GM12878 (cell line): ENCODE results near the gene KLHL26. TPM values are rescaled to one million over a fixed set of nuclear protein-coding genes. Genes with fewer than 3 reads are reported as not detected.

Source experiments
- ASH2L ChIP-seq: fragments of 300-600, 200-600 bp; sonication (generic); IDR thresholded peaks from 2 replicates; pipeline ENCODE4 v1.6.1; 2017; ENCODE audit warnings: low read depth, mild to moderate bottlenecking, borderline replicate concordance
- ATF2 ChIP-seq: IDR thresholded peaks from 2 replicates; pipeline ENCODE4 v1.6.1; 2012; ENCODE audit warnings: low read length, inconsistent platforms
- CEBPB ChIP-seq, 2 experiments: fragments of 150-350 bp in 1 of 2; IDR thresholded peaks; 2 replicates each; pipeline ENCODE4 v1.6.1; 2012 to 2014; ENCODE audit warnings: low read depth in 2 of 2, low read length in 2 of 2, borderline replicate concordance in 1 of 2, inconsistent platforms in 1 of 2
- EED ChIP-seq: sonication (generic); IDR thresholded peaks from 2 replicates; pipeline ENCODE4 v1.6.1; 2016; ENCODE audit warnings: antibody characterized with exemption, low read depth
- GABPA ChIP-seq: IDR thresholded peaks from 2 replicates; pipeline ENCODE4 v1.6.1; 2014; ENCODE audit warnings: antibody characterized with exemption, low read depth, mild to moderate bottlenecking, inconsistent platforms
- IKZF2 ChIP-seq, 2 experiments: fragments of 450-650 bp; IDR thresholded peaks; 2 replicates each; pipeline ENCODE4 v1.6.1; 2017; ENCODE audit warnings: mild to moderate bottlenecking in 2 of 2, moderate library complexity in 2 of 2
- LARP7 ChIP-seq: fragments of 450-650 bp; IDR thresholded peaks from 2 replicates; pipeline ENCODE4 v1.6.1; 2017; ENCODE audit warnings: mild to moderate bottlenecking
- MXI1 ChIP-seq: fragments of 150-350 bp; IDR thresholded peaks from 2 replicates; pipeline ENCODE4 v1.6.1; 2011; ENCODE audit warnings: low read depth, mild to moderate bottlenecking, inconsistent platforms, low read length, improper control_type of control experiment
- NRF1 ChIP-seq: conservative IDR thresholded peaks from 2 replicates; pipeline ENCODE4 v1.6.1; 2011; ENCODE audit warnings: mild to moderate bottlenecking, low read depth, low read length, improper control_type of control experiment
- PKNOX1 ChIP-seq: fragments of 450-650 bp; IDR thresholded peaks from 2 replicates; pipeline ENCODE4 v1.6.1; 2016; ENCODE audit warnings: mild to moderate bottlenecking
- PML ChIP-seq: IDR thresholded peaks from 2 replicates; pipeline ENCODE4 v1.6.1; 2012; ENCODE audit warnings: low read length, inconsistent platforms
- RAD21 ChIP-seq: IDR thresholded peaks from 2 replicates; pipeline ENCODE4 v1.6.1; 2011; ENCODE audit warnings: mild to moderate bottlenecking, low read depth, low read length, moderate library complexity; ENCODE audit not compliant: insufficient read depth
- RELA ChIP-seq: fragments of 450-650 bp; IDR thresholded peaks from 2 replicates; pipeline ENCODE4 v1.8.0; 2014; ENCODE audit warnings: borderline replicate concordance; ENCODE audit not compliant: partially characterized antibody
- REST ChIP-seq: IDR thresholded peaks from 2 replicates; pipeline ENCODE4 v1.6.1; 2012; ENCODE audit warnings: mild to moderate bottlenecking, low read depth, low read length
- SMARCA5 ChIP-seq: fragments of 450-650 bp; IDR thresholded peaks from 2 replicates; pipeline ENCODE4 v1.6.1; 2017; ENCODE audit warnings: mild to moderate bottlenecking
- SUPT20H ChIP-seq: IDR thresholded peaks from 2 replicates; pipeline ENCODE4 v1.6.1; 2011; ENCODE audit warnings: low read depth, mild to moderate bottlenecking, low read length, moderate library complexity, borderline replicate concordance; ENCODE audit not compliant: control insufficient read depth
- TBL1XR1 ChIP-seq: IDR thresholded peaks from 2 replicates; pipeline ENCODE4 v1.6.1; 2012; ENCODE audit warnings: low read depth, low read length, improper control_type of control experiment
- ZBED1 ChIP-seq: IDR thresholded peaks from 2 replicates; pipeline ENCODE4 v1.6.1; 2016; ENCODE audit warnings: borderline replicate concordance
- ZBTB11 ChIP-seq: fragments of 450-650 bp; formaldehyde crosslinking; IDR thresholded peaks from 2 replicates; pipeline ENCODE4 v1.5.0; 2022; ENCODE audit warnings: mild to moderate bottlenecking, missing genetic modification characterization
- ZNF207 ChIP-seq: fragments of 450-650 bp; IDR thresholded peaks from 2 replicates; pipeline ENCODE4 v1.6.1; 2014; ENCODE audit warnings: antibody characterized with exemption, mild to moderate bottlenecking, borderline replicate concordance
- ZNF274 ChIP-seq: IDR thresholded peaks from one replicate; pipeline ENCODE4 v1.8.0; 2011; ENCODE audit not compliant: insufficient read length, insufficient read depth
- ZSCAN29 ChIP-seq: fragments of 450-650 bp; IDR thresholded peaks from 2 replicates; pipeline ENCODE4 v1.6.1; 2017; ENCODE audit warnings: mild to moderate bottlenecking, moderate library complexity
- ZZZ3 ChIP-seq: IDR thresholded peaks from 2 replicates; pipeline ENCODE4 v1.6.1; 2011; ENCODE audit warnings: low read depth; ENCODE audit not compliant: control insufficient read depth, insufficient read length
- polyA plus RNA-seq, 11 experiments: library from polyadenylated mRNA; depleted of rRNA in 4 of 11; unstranded in 6 of 11; stranded (reverse) in 5 of 11; fragments of >200 nt; fragmentation: Nextera tagmentation in 4 of 11; fragmentation: Illumina TruSeq in 1 of 11; extraction: Ambion mirVana in 4 of 11; extraction: Trizol in 1 of 11; gene quantifications; 1 replicate in 1 of 11; 2 replicates in 10 of 11; pipeline versions ENCODE4 v1.2.1 to v1.2.3, GENCODE V29; 2011 to 2016; ENCODE audit warnings: inconsistent platforms in 2 of 11, missing spikeins in 2 of 11, low read depth in 1 of 11
- total RNA-seq, 4 experiments: library from RNA; depleted of rRNA in 3 of 4; stranded (reverse); fragments of >200 nt in 3 of 4; fragmentation: Illumina TruSeq in 1 of 4; extraction: Trizol in 1 of 4; gene quantifications; 2 replicates each; pipeline versions ENCODE4 v1.2.1 to v1.2.3, GENCODE V29; 2013 to 2021

Gene KLHL26
- total and polyA plus RNA-seq, 10 of the 15 experiments (the other 5 are each of a cell fraction or from before 2014, with no cell fraction given) = 0.18 to 14.6 (median 2.9) TPM

- no peak for TF ChIP-seq ATF2
- no peak for TF ChIP-seq ZZZ3
- no peak for TF ChIP-seq SUPT20H
- TF ChIP-seq ZBTB11 (CRISPR knock-in tag) = no peak
- no peak for TF ChIP-seq CEBPB (IDR thresholded peaks at IDR 0.05; ENCODE audit: borderline replicate concordance in 1 of 2, low read depth in 2 of 2, low read length in 2 of 2)
- TF ChIP-seq GABPA = no peak
- no peak for TF ChIP-seq ZNF207
- no peak for TF ChIP-seq ZBED1
- no peak for TF ChIP-seq ZNF274
- no peak for TF ChIP-seq EED
- no peak for TF ChIP-seq IKZF2 (IDR thresholded peaks at IDR 0.05)
- TF ChIP-seq ASH2L = no peak
- TF ChIP-seq RAD21 = no peak
- no peak for TF ChIP-seq TBL1XR1
- no peak for TF ChIP-seq PKNOX1
- no peak for TF ChIP-seq MXI1
- TF ChIP-seq ZSCAN29 = no peak
- TF ChIP-seq SMARCA5 = no peak
- 0 out of 2 replicates have a peak, but pooled peaks have one; percentile 26 for TF ChIP-seq LARP7
- no peak for TF ChIP-seq REST
- peak; percentile 31; the same call in 1 of the 2 replicates for TF ChIP-seq NRF1
- TF ChIP-seq PML = no peak
- no peak for TF ChIP-seq RELA
Measured at GRCh38 chr19:18636969-18637629, at the start of gene KLHL26 (continued).
